ENCODE measurements around the gene EPB41. TPM values are rescaled to one million over a fixed set of nuclear protein-coding genes. Genes with fewer than 3 reads are reported as not detected.
"Not testable (repeated sequence)": the region's sequence is repeated elsewhere in the genome, so short reads cannot be mapped to it uniquely, and the experiment has no call there.

Gene EPB41
- total RNA-seq, 2 experiments from 2014 or later: 73.7 to 83.8 TPM

DNA sequence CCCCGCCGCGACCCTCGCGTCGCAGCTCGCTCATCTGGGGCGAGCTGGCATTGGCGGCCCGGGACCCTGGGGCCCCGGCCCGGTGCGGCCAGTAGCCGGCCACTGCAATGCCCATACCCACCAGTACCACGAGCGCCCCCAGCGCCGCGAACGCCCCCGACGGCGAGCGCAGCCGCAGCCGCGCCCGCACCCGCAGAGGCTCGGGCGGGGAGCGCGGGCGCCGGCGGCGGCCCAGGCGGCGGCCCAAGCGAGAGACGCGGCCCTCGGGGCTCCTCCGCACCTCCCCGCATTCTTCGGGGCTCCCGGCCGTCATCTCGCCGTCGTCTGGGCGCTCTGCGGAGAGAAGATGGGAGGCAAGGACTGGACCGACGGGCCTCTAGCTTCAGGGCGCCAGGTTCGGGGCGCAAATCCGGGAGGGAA lies 207.2 kb downstream of the EPB41 start:
- ATAC-seq: peak; percentile 4
- H3K9me3 Mint-ChIP-seq (ENCODE audit: low read depth): no peaks in the 10 kb centered on the region
- CTCF ChIA-PET: interaction anchor here (1.0 to 3.9 kb wide), 10 partner anchors 8 to 245 kb away, joined by 3 to 23 read pairs (median 4); partner anchors contain the start of gene EPB41

DNA sequence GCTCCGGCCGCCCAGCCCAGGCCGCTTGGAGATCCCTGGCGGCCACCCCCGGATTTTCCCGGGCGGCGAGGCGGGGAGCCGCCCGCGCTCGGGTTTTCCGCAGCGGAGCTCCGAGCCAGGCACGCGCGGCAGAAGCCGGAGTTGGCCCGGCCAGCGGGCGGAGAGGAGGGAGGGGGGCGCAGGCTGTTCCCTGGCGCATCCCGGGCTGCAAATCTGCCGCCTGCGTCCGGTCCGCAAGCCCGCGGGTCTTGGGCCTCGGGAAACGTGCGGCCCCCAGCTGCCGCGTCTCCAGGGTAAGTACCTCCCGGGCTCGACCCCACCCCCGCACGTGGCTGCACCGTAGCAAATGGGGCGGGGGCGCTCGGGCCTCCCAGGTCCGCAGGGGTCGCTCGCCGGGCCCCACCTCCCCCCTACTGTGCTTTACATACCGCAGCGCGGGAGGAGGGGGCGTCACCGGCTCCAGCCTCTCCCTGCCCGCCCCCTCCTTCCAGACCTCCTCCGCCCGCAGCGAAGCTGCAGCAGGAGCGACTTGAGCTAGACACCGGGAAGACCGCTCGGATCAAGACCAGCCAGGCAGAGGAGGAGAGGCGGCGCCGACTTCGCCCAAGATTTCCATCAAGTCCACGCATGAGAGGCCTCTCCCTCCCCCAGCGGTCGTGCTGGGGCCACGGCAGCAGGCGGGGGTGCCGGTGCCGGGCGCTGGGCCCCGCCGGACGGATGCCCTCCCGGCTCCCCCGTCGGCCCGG lies 207.7 kb downstream of the EPB41 start:
- H3K4me3 Mint-ChIP-seq: no peak overlapping the region
- no peaks in the 10 kb centered on the region for H3K9me3 Mint-ChIP-seq (ENCODE audit: low read depth)
- ATAC-seq (no peak), DNase-seq (no peak)
- H3K27ac Mint-ChIP-seq: no peak overlapping the region
- peaks cover 33% of the 10 kb centered on the region for H3K27me3 Mint-ChIP-seq
- H3K4me1 Mint-ChIP-seq: peaks cover 4% of the 10 kb centered on the region
- CTCF ChIA-PET: interaction anchor here (1.0 to 3.9 kb wide), 10 partner anchors 8 to 246 kb away, joined by 3 to 23 read pairs (median 4); partner anchors contain the start of gene EPB41
- peaks cover under 1% of the 10 kb centered on the region for H3K36me3 Mint-ChIP-seq

More for the DNA sequence above, 207.2 kb downstream of the EPB41 start:
- Mint-ChIP-seq H3K4me1 (peaks cover 4% of the 10 kb centered on the region), H3K4me3 (no peak overlapping the region), H3K36me3 (peaks cover 3% of the 10 kb centered on the region), H3K27ac (no peak overlapping the region), H3K27me3 (peaks cover 33% of the 10 kb centered on the region)
- no peak for DNase-seq

DNA sequence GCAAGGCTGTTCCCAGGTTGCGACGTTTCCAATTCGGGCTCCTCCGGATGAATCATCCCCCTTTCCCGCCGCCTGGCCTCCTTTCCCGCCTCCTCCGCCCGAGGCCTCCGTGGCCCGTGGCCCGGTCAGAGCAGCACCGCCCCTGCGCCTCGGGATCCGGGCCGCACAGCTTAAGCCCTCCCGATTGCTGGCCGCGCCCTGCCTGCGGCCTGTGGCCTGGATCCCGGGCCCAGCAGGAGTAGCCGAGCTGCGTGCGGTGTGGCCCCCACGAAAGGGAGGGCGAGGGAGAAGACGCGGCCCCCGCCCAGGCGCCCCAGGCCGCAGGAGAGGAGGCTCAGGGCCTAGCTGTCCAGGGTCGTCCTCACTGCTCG lies 208.3 kb downstream of the EPB41 start:
- ATAC-seq: no peak
- Mint-ChIP-seq H3K36me3 (no peaks in the 10 kb centered on the region), H3K9me3 (ENCODE audit: low read depth) (no peaks in the 10 kb centered on the region), H3K27me3 (peaks cover 33% of the 10 kb centered on the region), H3K27ac (no peak overlapping the region), H3K4me3 (no peak overlapping the region), H3K4me1 (peaks cover 4% of the 10 kb centered on the region)
- DNase-seq: no peak
- CTCF ChIA-PET: interaction anchor here (1.4 to 3.9 kb wide), 6 partner anchors 9 to 246 kb away, joined by 3 to 23 read pairs (median 6); partner anchors contain the start of gene EPB41

DNA sequence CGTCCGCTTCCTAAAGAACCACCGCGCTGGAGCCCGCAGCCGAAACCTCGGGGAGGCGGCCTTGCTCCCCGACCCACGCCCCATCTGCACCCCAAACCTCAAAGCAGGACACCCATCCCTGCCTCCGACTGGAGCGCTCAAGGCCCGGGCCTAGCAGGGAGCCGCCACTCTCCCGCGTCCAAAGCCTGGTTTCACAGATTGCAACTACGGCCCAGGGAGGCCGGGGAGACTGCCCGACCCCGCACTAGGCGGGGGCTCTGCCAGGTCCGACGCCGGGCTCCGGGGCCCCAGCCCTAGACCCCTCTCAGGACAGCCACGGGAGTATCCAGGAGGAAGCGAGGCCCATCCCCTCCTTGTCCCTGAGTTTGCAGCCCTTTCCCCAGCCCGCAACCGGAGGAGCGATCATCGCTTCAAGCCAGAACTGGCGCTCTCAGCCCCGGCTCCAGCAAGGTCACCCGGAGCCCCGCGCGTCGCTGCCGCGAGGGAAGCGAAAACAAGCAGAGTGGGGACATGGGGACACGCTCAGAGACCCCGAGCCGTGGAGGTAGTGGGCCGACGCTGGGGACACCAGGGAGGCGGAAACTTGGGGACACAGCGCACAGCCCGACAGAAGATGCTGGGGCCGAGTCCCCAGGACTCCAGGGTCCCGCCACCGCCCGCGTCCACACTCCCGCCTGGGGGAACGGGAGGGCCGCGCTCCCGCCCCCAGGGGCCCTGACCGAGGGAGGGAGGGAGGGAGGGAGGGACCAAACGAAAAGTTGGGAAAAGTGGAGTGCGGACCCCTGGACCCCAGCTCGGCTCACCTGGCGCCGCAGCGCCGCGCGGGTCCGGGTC lies 208.9 kb downstream of the EPB41 start:
- no peaks in the 10 kb centered on the region for H3K9me3 Mint-ChIP-seq (ENCODE audit: low read depth)
- DNase-seq (no peak), ATAC-seq (no peak)
- H3K27me3 Mint-ChIP-seq: peaks cover 36% of the 10 kb centered on the region
- H3K27ac Mint-ChIP-seq: no peak overlapping the region
- H3K4me1 Mint-ChIP-seq: peaks cover 4% of the 10 kb centered on the region
- H3K4me3 Mint-ChIP-seq: peak overlapping the region; percentile 61
- CTCF ChIA-PET: interaction anchor here (0.8 to 3.9 kb wide), 9 partner anchors 10 to 246 kb away, joined by 3 to 23 read pairs (median 8); partner anchors contain the start of gene SRSF4
- no peaks in the 10 kb centered on the region for H3K36me3 Mint-ChIP-seq

DNA sequence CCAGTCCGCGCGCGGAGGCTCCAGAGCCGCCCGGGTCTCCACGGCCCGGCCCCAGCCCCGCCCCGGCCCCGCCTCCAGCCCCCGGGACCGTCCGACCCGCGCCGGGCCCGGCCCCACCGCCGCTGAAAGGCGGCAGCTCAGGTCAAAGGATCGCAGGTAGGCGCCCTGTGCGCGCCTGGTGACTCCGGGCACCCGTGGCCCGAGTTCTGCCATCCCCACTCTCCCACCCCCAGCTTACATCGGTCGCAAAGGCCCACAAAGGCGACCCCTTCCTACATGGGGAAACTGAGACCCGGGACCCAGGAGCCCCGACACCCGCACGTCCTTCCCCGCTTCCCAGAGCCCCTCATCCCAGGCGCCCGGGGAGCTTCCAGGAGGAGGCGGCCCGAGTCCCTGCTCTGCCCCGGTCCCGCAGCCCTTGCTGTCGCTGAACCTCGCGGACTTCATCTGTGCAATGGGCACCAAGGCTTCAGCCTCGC lies 209.6 kb downstream of the EPB41 start, which contains the start of gene TMEM200B:
TSS of gene TMEM200B (minus strand) at position 17 of the 479 bp plus-strand sequence. CDS start 2,075 bp downstream, outside the sequence.
- Mint-ChIP-seq H3K27ac (no peak within 1 kb of the TSS), H3K27me3 (peaks cover 36% of the 10 kb centered on the region), H3K36me3 (no peaks in the 10 kb centered on the region)

DNA sequence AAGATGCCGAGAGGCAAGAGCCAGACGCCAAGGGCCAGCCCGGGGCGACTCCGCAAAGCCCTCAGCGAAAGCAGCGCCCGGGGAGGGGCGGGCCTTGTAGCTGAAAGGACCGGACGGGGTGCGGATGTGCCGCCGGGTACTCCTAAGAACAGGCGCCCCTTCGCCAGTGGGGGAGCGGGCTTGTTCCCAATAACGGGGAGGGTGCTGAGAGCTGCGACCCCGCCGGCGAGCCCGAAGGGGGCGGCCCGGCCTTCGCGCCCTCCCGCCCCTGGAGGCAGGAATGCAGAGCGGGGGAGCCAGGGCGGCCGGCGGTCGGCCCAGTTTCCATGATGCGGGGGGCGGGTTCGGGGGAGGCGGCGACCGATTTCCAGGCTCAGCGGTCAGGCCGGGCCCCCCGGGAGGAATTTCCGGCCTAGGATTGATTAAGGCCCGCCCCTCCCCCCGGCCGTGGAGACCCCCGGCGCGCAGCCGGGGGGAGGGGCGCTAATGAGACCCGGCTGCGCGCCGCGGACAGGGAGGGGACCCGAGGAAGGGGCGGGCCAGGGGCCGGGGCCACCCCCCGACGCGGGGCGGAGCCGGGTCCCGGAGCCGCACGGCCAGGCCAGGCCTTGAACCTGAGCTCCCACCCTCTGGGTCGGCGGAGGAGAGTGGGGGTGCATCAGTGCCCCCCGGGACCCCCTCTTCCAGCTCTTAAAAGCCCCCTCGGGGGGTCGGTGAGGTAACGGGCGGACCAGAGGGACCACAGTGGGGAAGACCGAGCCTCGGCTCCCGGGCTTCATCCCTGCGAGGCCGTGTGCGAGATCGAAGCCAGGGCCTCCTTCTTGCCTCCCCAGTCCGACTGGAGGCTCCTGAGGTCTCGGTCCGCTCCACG lies 210.2 kb downstream of the EPB41 start:
- DNase-seq: peak; percentile 77
- Mint-ChIP-seq H3K36me3 (no peaks in the 10 kb centered on the region), H3K27ac (no peak overlapping the region), H3K4me3 (peak overlapping the region; percentile 63), H3K9me3 (ENCODE audit: low read depth) (no peaks in the 10 kb centered on the region), H3K27me3 (peaks cover 36% of the 10 kb centered on the region), H3K4me1 (peaks cover 4% of the 10 kb centered on the region)
- CTCF ChIA-PET: interaction anchor here (1.1 to 2.5 kb wide), 8 partner anchors 12 to 248 kb away, joined by 3 to 10 read pairs (median 6); partner anchors contain the start of gene SRSF4
- ATAC-seq: peak; percentile 71

More for the DNA sequence above, 209.6 kb downstream of the EPB41 start, which contains the start of gene TMEM200B:
- no peaks in the 10 kb centered on the region for H3K9me3 Mint-ChIP-seq (ENCODE audit: low read depth)
- H3K4me3 Mint-ChIP-seq: peak within 1 kb of the TSS; percentile 63
- H3K4me1 Mint-ChIP-seq: peaks cover 4% of the 10 kb centered on the region
- ATAC-seq (peak; percentile 11), DNase-seq (no peak)
- CTCF ChIA-PET: interaction anchor here (0.8 to 2.5 kb wide), 8 partner anchors 11 to 247 kb away, joined by 3 to 10 read pairs (median 6); partner anchors contain the start of gene SRSF4

DNA sequence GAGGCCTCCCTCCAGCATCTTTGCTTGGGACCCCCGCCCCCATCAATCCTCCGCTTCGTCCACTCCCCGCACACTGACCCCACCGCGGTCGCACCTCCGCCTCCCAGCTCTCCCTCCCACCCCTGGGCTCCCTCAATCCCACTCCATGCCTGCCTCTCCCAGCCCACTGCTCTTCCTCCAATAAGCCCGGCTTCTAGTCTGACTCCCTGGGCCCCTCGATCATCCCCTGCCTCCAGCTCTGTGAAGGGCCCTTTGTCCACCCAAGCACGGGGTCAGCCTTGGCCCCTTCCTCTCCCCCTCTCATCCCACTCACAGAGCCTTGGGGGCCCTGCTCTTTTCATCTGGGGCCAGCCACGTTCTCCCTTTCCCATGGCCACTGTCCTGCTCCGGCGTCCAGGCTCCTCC lies 210.9 kb downstream of the EPB41 start:
- Mint-ChIP-seq H3K9me3 (ENCODE audit: low read depth) (no peaks in the 10 kb centered on the region), H3K27me3 (peaks cover 35% of the 10 kb centered on the region), H3K4me3 (peak overlapping the region; percentile 40), H3K27ac (no peak overlapping the region), H3K36me3 (no peaks in the 10 kb centered on the region), H3K4me1 (peaks cover 4% of the 10 kb centered on the region)
- no peak for ATAC-seq
- no peak for DNase-seq
- CTCF ChIA-PET: interaction anchor here (1.1 to 2.5 kb wide), 5 partner anchors 55 to 243 kb away, joined by 3 to 10 read pairs (median 5); partner anchors contain the start of gene SRSF4

DNA sequence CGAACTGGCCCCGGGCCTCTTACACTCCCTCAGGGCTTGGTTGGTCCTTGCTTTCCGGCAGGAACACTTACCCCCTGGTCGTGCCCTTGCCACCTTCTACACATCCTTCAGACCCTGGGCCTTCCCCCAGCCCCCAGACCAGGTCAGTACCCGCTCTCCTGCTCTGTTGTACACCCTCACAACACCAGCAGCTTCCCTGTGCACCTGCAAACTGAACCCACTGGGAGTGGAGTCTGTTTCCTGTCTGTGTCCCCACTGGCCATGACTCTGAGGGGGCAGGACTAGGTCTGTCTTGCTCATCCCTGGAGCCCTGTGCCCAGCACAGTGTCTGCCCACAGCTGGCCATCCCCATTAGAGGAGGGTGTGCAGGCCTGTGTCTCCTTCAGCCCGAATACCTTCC lies 211.4 kb downstream of the EPB41 start:
- H3K4me1 Mint-ChIP-seq: peaks cover 4% of the 10 kb centered on the region
- H3K27ac Mint-ChIP-seq: no peak overlapping the region
- ATAC-seq: no peak
- H3K4me3 Mint-ChIP-seq: peak overlapping the region; percentile 40
- peaks cover 37% of the 10 kb centered on the region for H3K27me3 Mint-ChIP-seq
- no peak for DNase-seq
- no peaks in the 10 kb centered on the region for H3K9me3 Mint-ChIP-seq (ENCODE audit: low read depth)
- H3K36me3 Mint-ChIP-seq: no peaks in the 10 kb centered on the region
- CTCF ChIA-PET: interaction anchor here (1.2 to 2.5 kb wide), 2 partner anchors 56 to 77 kb away, joined by 3 to 10 read pairs; partner anchors contain the start of gene SRSF4

DNA sequence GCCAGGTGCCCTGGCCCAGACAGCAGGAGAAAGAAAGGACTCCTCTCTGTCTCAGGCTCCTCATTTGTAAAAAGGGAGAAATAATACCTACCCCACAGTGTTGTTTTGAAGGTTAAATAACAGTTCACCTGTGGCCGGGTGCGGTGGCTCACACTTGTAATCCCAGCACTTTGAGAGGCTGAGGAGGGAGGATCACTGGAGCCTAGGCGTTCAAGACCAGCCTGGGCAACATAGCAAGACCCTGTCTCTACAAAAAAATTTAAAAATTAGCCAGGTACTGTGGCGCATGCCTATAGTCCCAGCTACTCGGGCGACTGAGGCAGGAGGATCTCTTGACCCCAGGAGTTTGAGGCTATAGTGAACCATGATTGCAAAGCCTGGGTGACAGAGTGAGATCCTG lies 211.8 kb downstream of the EPB41 start:
- H3K4me1 Mint-ChIP-seq: peaks cover 4% of the 10 kb centered on the region
- CTCF ChIA-PET: interaction anchor here (1.2 kb wide), 1 partner anchor 76 kb away, joined by 3 read pairs; no protein-coding TSS in a partner anchor
- H3K27me3 Mint-ChIP-seq: peaks cover 35% of the 10 kb centered on the region
- peak overlapping the region; percentile 40 for H3K4me3 Mint-ChIP-seq
- ATAC-seq (no peak), DNase-seq (no peak)
- H3K27ac Mint-ChIP-seq: no peak overlapping the region
- no peaks in the 10 kb centered on the region for H3K9me3 Mint-ChIP-seq (ENCODE audit: low read depth)
- no peaks in the 10 kb centered on the region for H3K36me3 Mint-ChIP-seq

DNA sequence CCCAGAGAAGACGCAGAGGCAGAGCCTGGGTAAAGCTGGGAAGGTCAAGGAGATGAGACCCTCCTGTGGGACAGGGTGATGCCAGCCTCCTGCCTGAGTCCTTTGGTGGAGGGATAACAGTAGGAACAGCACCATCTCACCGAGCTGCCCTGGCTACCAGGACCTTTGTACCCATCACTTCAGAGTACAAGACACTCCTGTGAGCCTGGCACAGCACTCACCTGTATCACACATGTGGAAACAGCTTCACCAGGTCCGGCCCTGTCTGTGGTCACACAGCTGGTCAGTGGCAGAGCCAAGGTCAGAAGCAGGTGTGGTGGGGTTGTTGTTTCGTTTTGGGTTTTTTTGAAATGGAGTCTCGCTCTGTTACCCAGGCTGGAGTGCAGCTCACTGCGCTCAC lies 214.4 kb downstream of the EPB41 start:
- Mint-ChIP-seq H3K4me1 (peaks cover 2% of the 10 kb centered on the region), H3K9me3 (ENCODE audit: low read depth) (no peaks in the 10 kb centered on the region), H3K27ac (no peak overlapping the region), H3K4me3 (no peak overlapping the region), H3K36me3 (no peaks in the 10 kb centered on the region), H3K27me3 (peaks cover 35% of the 10 kb centered on the region)
- CTCF ChIA-PET: interaction anchor here (1.9 to 2.2 kb wide), 2 partner anchors 74 to 247 kb away, joined by 4 to 5 read pairs; no protein-coding TSS in a partner anchor
- DNase-seq (no peak), ATAC-seq (no peak)

DNA sequence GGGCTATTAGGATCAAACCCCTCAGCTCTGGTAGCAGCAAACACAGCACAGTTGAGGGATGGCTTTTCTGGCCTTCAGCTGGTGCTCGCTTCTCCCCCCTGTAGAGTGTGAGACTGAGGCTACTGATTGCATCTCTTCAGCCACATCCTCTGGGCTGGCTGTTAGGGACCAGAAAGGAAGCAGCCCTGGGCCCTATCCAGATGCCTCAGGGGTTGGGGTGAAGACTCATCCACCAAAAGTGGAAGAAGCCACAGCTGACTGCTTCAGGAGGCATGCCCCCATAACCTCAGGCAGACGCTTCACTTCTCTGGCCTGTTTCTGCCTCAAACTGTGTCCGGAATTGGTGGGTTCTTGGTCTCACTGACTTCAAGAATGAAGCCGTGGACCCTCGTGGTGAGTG lies 215.5 kb downstream of the EPB41 start:
- no peaks in the 10 kb centered on the region for H3K9me3 Mint-ChIP-seq (ENCODE audit: low read depth)
- no peaks in the 10 kb centered on the region for H3K36me3 Mint-ChIP-seq
- H3K4me3 Mint-ChIP-seq: no peak overlapping the region
- H3K27ac Mint-ChIP-seq: no peak overlapping the region
- H3K4me1 Mint-ChIP-seq: peaks cover 4% of the 10 kb centered on the region
- no peak for DNase-seq
- CTCF ChIA-PET: interaction anchor here (0.9 to 2.2 kb wide), 3 partner anchors 68 to 248 kb away, joined by 3 to 5 read pairs (median 4); no protein-coding TSS in a partner anchor
- no peak for ATAC-seq
- H3K27me3 Mint-ChIP-seq: peaks cover 45% of the 10 kb centered on the region

DNA sequence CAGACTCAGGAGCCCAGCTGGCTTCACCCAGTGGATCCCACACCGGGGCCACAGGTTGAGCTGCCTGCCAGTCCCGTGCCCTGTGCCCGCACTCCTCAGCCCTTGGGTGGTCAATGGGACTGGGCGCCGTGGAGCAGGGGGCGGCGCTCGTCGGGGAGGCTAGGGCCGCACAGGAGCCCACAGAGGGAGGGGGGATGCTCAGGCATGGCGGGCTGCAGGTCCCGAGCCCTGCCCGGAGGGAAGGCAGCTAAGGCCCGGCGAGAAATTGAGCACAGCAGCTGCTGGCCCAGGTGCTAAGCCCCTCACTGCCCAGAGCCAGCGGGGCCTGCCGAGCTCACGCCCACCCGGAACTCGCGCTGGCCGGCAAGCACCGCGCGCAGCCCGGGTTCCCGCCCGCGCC lies 216.7 kb downstream of the EPB41 start:
- peaks cover 41% of the 10 kb centered on the region for H3K27me3 Mint-ChIP-seq
- H3K4me3 Mint-ChIP-seq; CTCF ChIA-PET; H3K36me3 Mint-ChIP-seq; H3K4me1 Mint-ChIP-seq; ATAC-seq; H3K27ac Mint-ChIP-seq; DNase-seq; H3K9me3 Mint-ChIP-seq (ENCODE audit: low read depth): not testable (repeated sequence)

Measured in activated CD8-positive, alpha-beta memory T cell treated with anti-CD3 and anti-CD28 coated beads, Interleukin-2, amount 10 ng/mL, durations not matched to agents 7 days and 5 days (primary cell).